H1 (cell line): ENCODE measurements around the gene NCK2. TPM values are rescaled to one million over a fixed set of nuclear protein-coding genes. Genes with fewer than 3 reads are reported as not detected.

Source experiments
- ASH2L ChIP-seq: fragments of 200-600, 300-600 bp; sonication (generic); IDR thresholded peaks from one replicate; pipeline ENCODE4 v1.7.1; 2017; ENCODE audit warnings: low read length
- CBX8 ChIP-seq: fragments of 300-800, 300-1000 bp; sonication (generic); IDR thresholded peaks from 2 replicates; pipeline ENCODE4 v1.7.1; 2016; ENCODE audit warnings: low read depth, low read length, borderline replicate concordance
- CHD2 ChIP-seq: IDR thresholded peaks from 2 replicates; pipeline ENCODE4 v1.6.1; 2012; ENCODE audit warnings: low read length, improper control_type of control experiment
- CHD7 ChIP-seq: fragments of 300-600 bp; sonication (generic); IDR thresholded peaks from 2 replicates; pipeline ENCODE4 v1.7.1; 2012; ENCODE audit warnings: low read length, moderate library complexity, mild to moderate bottlenecking, inconsistent platforms; ENCODE audit not compliant: insufficient replicate concordance
- CTBP2 ChIP-seq: IDR thresholded peaks from 2 replicates; pipeline ENCODE4 v1.7.0; 2011; ENCODE audit warnings: borderline replicate concordance, mild to moderate bottlenecking, moderate library complexity, mixed read lengths, low read length; ENCODE audit not compliant: insufficient read depth, insufficient read length
- EGR1 ChIP-seq: IDR thresholded peaks from 2 replicates; pipeline ENCODE4 v1.6.1; 2011; ENCODE audit warnings: low read depth, low read length, borderline replicate concordance
- EP300 ChIP-seq, 2 experiments: IDR thresholded peaks; 1 replicate in 1 of 2; 2 replicates in 1 of 2; pipeline ENCODE4 v1.6.1; 2011 to 2012; ENCODE audit warnings: low read depth in 2 of 2, low read length in 2 of 2, mild to moderate bottlenecking in 2 of 2, borderline replicate concordance in 1 of 2, inconsistent platforms in 1 of 2, moderate library complexity in 1 of 2
- NRF1 ChIP-seq: IDR thresholded peaks from 2 replicates; pipeline ENCODE4 v1.6.1; 2011; ENCODE audit warnings: mild to moderate bottlenecking, low read depth, low read length, improper control_type of control experiment
- SIX5 ChIP-seq: IDR thresholded peaks from 2 replicates; pipeline ENCODE4 v1.6.1; 2011; ENCODE audit warnings: mild to moderate bottlenecking, low read depth, low read length
- SUZ12 ChIP-seq: fragments of 200-600 bp; sonication (generic); IDR thresholded peaks from 2 replicates; pipeline ENCODE4 v1.6.1; 2012; ENCODE audit warnings: mild to moderate bottlenecking, inconsistent platforms, low read length, moderate library complexity, mixed read lengths
- polyA plus RNA-seq, 7 experiments: library from polyadenylated mRNA; depleted of rRNA in 3 of 7; stranded (reverse) in 5 of 7; unstranded in 2 of 7; fragments of >200 nt in 5 of 7; fragments of 200-250 nt in 2 of 7; gene quantifications; 1 replicate in 5 of 7; 2 replicates in 1 of 7; 4 replicates in 1 of 7; pipeline versions ENCODE4 v1.2.1 to v1.2.3, GENCODE V29; 2011 to 2013; ENCODE audit warnings: missing spikeins in 2 of 7, mixed read lengths in 2 of 7
- total RNA-seq: library from RNA; stranded (reverse); fragmentation: NEBNext Ultra II Directional; extraction: Animal tissue kit (Norgen Biotek cat#: 25700); gene quantifications from 2 replicates; pipeline ENCODE4 v1.2.1, GENCODE V29; 2021

Gene NCK2
- total and polyA plus RNA-seq, 2 of the 8 experiments (the other 6 are each of a cell fraction or from before 2014, with no cell fraction given), result 30.3 to 65.7 TPM

- TF ChIP-seq CHD7 (no peak), SIX5 (no peak), SUZ12 (no peak), EP300 (IDR thresholded peaks at IDR 0.05; ENCODE audit: borderline replicate concordance in 1 of 2, low read depth in 2 of 2, low read length in 2 of 2) (no peak), ASH2L (no peak), CTBP2 (no peak), EGR1 (no peak), CBX8 (no peak), NRF1 (no peak), CHD2 (no peak)
Measured at GRCh38 chr2:105754994-105755393, 10.3 kb downstream of the NCK2 start (continued).
